Measurements from ENCODE around the gene ZNF396.

- TF ChIP-seq CTCF (IDR thresholded peaks at IDR 0.05; ENCODE audit: insufficient read depth, low read length) (no peak), POLR2AphosphoS5 (IDR thresholded peaks at IDR 0.05; ENCODE audit: low read depth) (no peak), REST (IDR thresholded peaks at IDR 0.05; ENCODE audit: insufficient replicate concordance, low read depth) (no peak), GABPA (IDR thresholded peaks at IDR 0.05; ENCODE audit: low read depth) (no peak), SPI1 (IDR thresholded peaks at IDR 0.05; ENCODE audit: borderline replicate concordance, low read depth) (no peak)
Observed at GRCh38 chr18:35374708-35375107, 2.4 kb downstream of the ZNF396 start.
